Breast epithelium (tissue), 3 donors: ENCODE measurements around the gene PCCB.

Source experiments
- POLR2A ChIP-seq: fragments of 450-650 bp; IDR thresholded peaks from one replicate; pipeline ENCODE4 v1.6.1; 2016; ENCODE audit warnings: antibody characterized with exemption, mild to moderate bottlenecking, moderate library complexity
- TF ChIP-seq, protein P1 (sequence below), 3 donors: fragments of 450-650 bp; IDR thresholded peaks; one replicate each; pipeline ENCODE4 v1.5.1; 2016 to 2017; ENCODE audit warnings: antibody characterized with exemption in 3 of 3, mild to moderate bottlenecking in 3 of 3, moderate library complexity in 3 of 3

DNA sequence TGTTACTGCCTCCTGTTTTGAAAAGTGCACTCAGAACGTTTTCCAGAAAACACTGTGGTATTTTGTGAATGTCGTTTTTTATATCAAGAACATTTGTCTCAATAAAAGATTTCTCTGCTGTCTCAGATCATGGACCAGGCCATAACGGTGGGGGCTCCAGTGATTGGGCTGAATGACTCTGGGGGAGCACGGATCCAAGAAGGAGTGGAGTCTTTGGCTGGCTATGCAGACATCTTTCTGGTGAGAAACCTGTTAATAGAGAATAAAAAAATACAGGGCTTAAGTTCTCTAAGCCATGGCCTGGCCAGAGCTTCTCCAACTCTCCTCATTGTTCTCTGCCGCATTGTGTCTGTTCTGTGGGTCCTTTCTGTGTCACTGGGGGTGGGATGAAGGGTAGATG, 11.7 kb downstream of the PCCB start:
- TF ChIP-seq, protein P1, sequence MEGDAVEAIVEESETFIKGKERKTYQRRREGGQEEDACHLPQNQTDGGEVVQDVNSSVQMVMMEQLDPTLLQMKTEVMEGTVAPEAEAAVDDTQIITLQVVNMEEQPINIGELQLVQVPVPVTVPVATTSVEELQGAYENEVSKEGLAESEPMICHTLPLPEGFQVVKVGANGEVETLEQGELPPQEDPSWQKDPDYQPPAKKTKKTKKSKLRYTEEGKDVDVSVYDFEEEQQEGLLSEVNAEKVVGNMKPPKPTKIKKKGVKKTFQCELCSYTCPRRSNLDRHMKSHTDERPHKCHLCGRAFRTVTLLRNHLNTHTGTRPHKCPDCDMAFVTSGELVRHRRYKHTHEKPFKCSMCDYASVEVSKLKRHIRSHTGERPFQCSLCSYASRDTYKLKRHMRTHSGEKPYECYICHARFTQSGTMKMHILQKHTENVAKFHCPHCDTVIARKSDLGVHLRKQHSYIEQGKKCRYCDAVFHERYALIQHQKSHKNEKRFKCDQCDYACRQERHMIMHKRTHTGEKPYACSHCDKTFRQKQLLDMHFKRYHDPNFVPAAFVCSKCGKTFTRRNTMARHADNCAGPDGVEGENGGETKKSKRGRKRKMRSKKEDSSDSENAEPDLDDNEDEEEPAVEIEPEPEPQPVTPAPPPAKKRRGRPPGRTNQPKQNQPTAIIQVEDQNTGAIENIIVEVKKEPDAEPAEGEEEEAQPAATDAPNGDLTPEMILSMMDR (IDR thresholded peaks at IDR 0.05), result no peak
- TF ChIP-seq POLR2A, result no peak
